Astrocyte (in vitro differentiated cells and primary cell): ENCODE results near the gene SPIRE1. TPM values are rescaled to one million over a fixed set of nuclear protein-coding genes. Genes with fewer than 3 reads are reported as not detected.

Experiments
- DNase-seq: peaks from one replicate; pipeline ENCODE4 v3.0.0-alpha.2; 2010; ENCODE audit warnings: low read depth
- FAIRE-seq: peaks from 2 replicates; lab custom pipeline; 2011; peaks lifted over from hg19 to GRCh38; lab: Jason Lieb, UNC
- H2AFZ ChIP-seq: 2 replicates; pipeline ENCODE4 v1.6.0; 2012; ENCODE audit warnings: low read depth, low read length, inconsistent platforms
- H3K27ac ChIP-seq: 2 replicates; pipeline ENCODE4 v1.5.1; 2011; ENCODE audit warnings: low read depth, low read length, inconsistent platforms
- H3K27me3 ChIP-seq: 2 replicates; pipeline ENCODE4 v1.6.0; 2011; ENCODE audit warnings: low read length, inconsistent platforms; ENCODE audit not compliant: insufficient read depth
- H3K36me3 ChIP-seq: 2 replicates; pipeline ENCODE4 v1.5.1; 2011; ENCODE audit warnings: low read length, inconsistent platforms; ENCODE audit not compliant: insufficient read depth
- H3K4me1 ChIP-seq: 2 replicates; pipeline ENCODE4 v1.5.1; 2011; ENCODE audit warnings: low read length, inconsistent platforms; ENCODE audit not compliant: insufficient read depth
- H3K4me2 ChIP-seq: 2 replicates; pipeline ENCODE4 v1.6.0; 2012; ENCODE audit warnings: low read length, inconsistent platforms
- H3K4me3 ChIP-seq: 2 replicates; pipeline ENCODE4 v1.5.1; 2011; ENCODE audit warnings: low read depth, mild to moderate bottlenecking, low read length, inconsistent platforms; ENCODE audit not compliant: insufficient read depth
- H3K79me2 ChIP-seq: 2 replicates; pipeline ENCODE4 v1.6.0; 2012; ENCODE audit warnings: mild to moderate bottlenecking, low read length, inconsistent platforms; ENCODE audit not compliant: insufficient read depth
- H3K9ac ChIP-seq: 2 replicates; pipeline ENCODE4 v1.6.0; 2012; ENCODE audit warnings: mild to moderate bottlenecking, low read length, inconsistent platforms
- H3K9me3 ChIP-seq: 2 replicates; pipeline ENCODE4 v1.5.1; 2012; ENCODE audit warnings: low read depth, mild to moderate bottlenecking, low read length, inconsistent platforms; ENCODE audit not compliant: insufficient read depth
- H4K20me1 ChIP-seq: 2 replicates; pipeline ENCODE4 v1.6.0; 2012; ENCODE audit warnings: low read length, inconsistent platforms; ENCODE audit not compliant: insufficient read depth
- H3K27ac Mint-ChIP-seq: one replicate; pipeline ENCODE4 v1.8.0; 2021; ENCODE audit warnings: mild to moderate bottlenecking, mixed read lengths; ENCODE audit not compliant: unreplicated experiment
- H3K27me3 Mint-ChIP-seq: one replicate; pipeline ENCODE4 v1.8.0; 2021; ENCODE audit warnings: low read depth, mixed read lengths; ENCODE audit not compliant: unreplicated experiment
- H3K36me3 Mint-ChIP-seq: one replicate; pipeline ENCODE4 v1.8.0; 2021; ENCODE audit warnings: low read depth, mixed read lengths; ENCODE audit not compliant: unreplicated experiment
- H3K4me1 Mint-ChIP-seq: one replicate; pipeline ENCODE4 v1.8.0; 2021; ENCODE audit warnings: low read depth, mixed read lengths; ENCODE audit not compliant: unreplicated experiment
- H3K4me3 Mint-ChIP-seq: one replicate; pipeline ENCODE4 v1.8.0; 2021; ENCODE audit warnings: mild to moderate bottlenecking, moderate library complexity, mixed read lengths; ENCODE audit not compliant: unreplicated experiment
- H3K9me3 Mint-ChIP-seq: one replicate; pipeline ENCODE4 v1.8.0; 2021; ENCODE audit warnings: mild to moderate bottlenecking, mixed read lengths; ENCODE audit not compliant: unreplicated experiment
- CTCF ChIP-seq: IDR thresholded peaks from 2 replicates; pipeline ENCODE4 v1.5.1; 2011; ENCODE audit warnings: low read depth, mild to moderate bottlenecking, inconsistent platforms, low read length, moderate library complexity; ENCODE audit not compliant: insufficient read depth
- EZH2 ChIP-seq: IDR thresholded peaks from 2 replicates; pipeline ENCODE4 v1.6.1; 2012; ENCODE audit warnings: mild to moderate bottlenecking, low read length, inconsistent platforms; ENCODE audit not compliant: insufficient read depth
- total RNA-seq: library from RNA; stranded (reverse); gene quantifications from 2 replicates; pipeline ENCODE4 v1.2.1, GENCODE V29; 2021

The SPIRE1 gene
- total RNA-seq, 1 donor from 2014 or later: 42.0 TPM

GRCh38 chr18:12625241-12625640 lies 32.7 kb downstream of the SPIRE1 start:
- H3K4me2 ChIP-seq: no peak overlapping the region
- Mint-ChIP-seq H3K27ac (no peak overlapping the region), H3K27me3 (no peaks in the 10 kb centered on the region), H3K4me3 (no peak overlapping the region), H3K4me1 (peaks cover 16% of the 10 kb centered on the region), H3K36me3 (peaks cover 13% of the 10 kb centered on the region), H3K9me3 (peaks cover 9% of the 10 kb centered on the region)
- TF ChIP-seq CTCF (no peak), EZH2 (no peak)
- H3K36me3 ChIP-seq: no peaks in the 10 kb centered on the region
- H3K27me3 ChIP-seq: no peaks in the 10 kb centered on the region
- no peaks in the 10 kb centered on the region for H4K20me1 ChIP-seq
- no peak overlapping the region for H3K9ac ChIP-seq
- no peak for DNase-seq
- no peak overlapping the region for H3K27ac ChIP-seq
- no peaks in the 10 kb centered on the region for H3K9me3 ChIP-seq
- no peak overlapping the region for H2AFZ ChIP-seq
- peaks cover 16% of the 10 kb centered on the region for H3K79me2 ChIP-seq
- FAIRE-seq: no peak
- H3K4me1 ChIP-seq: peaks cover 15% of the 10 kb centered on the region
- H3K4me3 ChIP-seq: no peak overlapping the region

- Histone ChIP-seq H3K9ac (no peak overlapping the region), H3K27me3 (no peaks in the 10 kb centered on the region), H2AFZ (no peak overlapping the region), H3K36me3 (no peaks in the 10 kb centered on the region), H3K79me2 (peaks cover 22% of the 10 kb centered on the region), H3K4me1 (no peaks in the 10 kb centered on the region), H3K4me2 (no peak overlapping the region), H4K20me1 (no peaks in the 10 kb centered on the region), H3K9me3 (no peaks in the 10 kb centered on the region), H3K4me3 (no peak overlapping the region), H3K27ac (no peak overlapping the region)
- H3K27me3 Mint-ChIP-seq: no peaks in the 10 kb centered on the region
- no peak overlapping the region for H3K27ac Mint-ChIP-seq
- H3K36me3 Mint-ChIP-seq: peaks cover 8% of the 10 kb centered on the region
- H3K9me3 Mint-ChIP-seq: no peaks in the 10 kb centered on the region
- TF ChIP-seq EZH2 (no peak), CTCF (no peak)
- no peak overlapping the region for H3K4me3 Mint-ChIP-seq
- DNase-seq (peak; percentile 88), FAIRE-seq (peak; percentile 60)
- peaks cover 4% of the 10 kb centered on the region for H3K4me1 Mint-ChIP-seq
Measured at GRCh38 chr18:12621742-12622306, 36.1 kb downstream of the SPIRE1 start.

- Histone ChIP-seq H3K9ac (no peak overlapping the region), H3K4me2 (no peak overlapping the region), H3K27ac (no peak overlapping the region), H3K36me3 (no peaks in the 10 kb centered on the region), H3K4me3 (no peak overlapping the region), H3K27me3 (no peaks in the 10 kb centered on the region), H3K79me2 (peaks cover 20% of the 10 kb centered on the region), H3K4me1 (peaks cover under 1% of the 10 kb centered on the region), H2AFZ (no peak overlapping the region), H4K20me1 (peaks cover 16% of the 10 kb centered on the region), H3K9me3 (no peaks in the 10 kb centered on the region)
- Mint-ChIP-seq H3K4me3 (no peak overlapping the region), H3K4me1 (peaks cover 7% of the 10 kb centered on the region), H3K36me3 (peaks cover 2% of the 10 kb centered on the region), H3K9me3 (no peaks in the 10 kb centered on the region), H3K27ac (no peak overlapping the region), H3K27me3 (no peaks in the 10 kb centered on the region)
- FAIRE-seq: no peak
- no peak for TF ChIP-seq CTCF
- TF ChIP-seq EZH2: no peak
- no peak for DNase-seq
Measured at GRCh38 chr18:12615748-12616147, 42.2 kb downstream of the SPIRE1 start.
